Colonic mucosa (tissue), 4 donors: ENCODE results near the gene WDR49. TPM values are rescaled to one million over a fixed set of nuclear protein-coding genes. Genes with fewer than 3 reads are reported as not detected.

Experiments used
- DNase-seq: peaks from one replicate; pipeline ENCODE4 v3.0.0-alpha.2; 2020
- H3K27ac ChIP-seq: fragments of 200-600 bp; one replicate; pipeline ENCODE4 v1.8.0; 2021
- H3K27me3 ChIP-seq: fragments of 200-600 bp; one replicate; pipeline ENCODE4 v1.8.0; 2021
- H3K36me3 ChIP-seq: fragments of 200-600 bp; one replicate; pipeline ENCODE4 v1.8.0; 2021
- H3K4me1 ChIP-seq: fragments of 200-600 bp; one replicate; pipeline ENCODE4 v1.8.0; 2021; ENCODE audit warnings: mild to moderate bottlenecking
- H3K4me3 ChIP-seq: fragments of 200-600 bp; one replicate; pipeline ENCODE4 v1.8.0; 2021
- H3K9ac ChIP-seq, 2 donors: one replicate each; pipeline ENCODE4 v1.7.0; 2013; ENCODE audit warnings: control low read depth in 2 of 2, low read depth in 2 of 2, low read length in 2 of 2
- H3K9me3 ChIP-seq: fragments of 200-600 bp; one replicate; pipeline ENCODE4 v1.8.0; 2021
- CTCF ChIP-seq: fragments of 200-600 bp; IDR thresholded peaks from one replicate; pipeline ENCODE4 v1.8.0; 2022; ENCODE audit warnings: antibody characterized with exemption, mild to moderate bottlenecking
- intact Hi-C: fragments of 100-400 bp; cut with DNase I; formaldehyde crosslinking; loops from one replicate; pipeline ENCODE4 v1.14.1; 2022
- total RNA-seq, 2 donors: library from RNA; stranded (reverse); fragmentation: NEBNext Ultra II Directional in 1 of 2; extraction: Animal tissue kit (Norgen Biotek cat#: 25700) in 1 of 2; gene quantifications; one replicate each; pipeline ENCODE4 v1.2.1, GENCODE V29; 2021
- donor health status: healthy.
- donor health status: DM: no; HTN: no; CAD: no.
- donor health status: DM: no; HTN: no; CAD: no.

Gene WDR49
- total RNA-seq, 2 donors from 2014 or later = 0.98 TPM; not detected in 1

GRCh38 chr3:167451282-167451681 lies 202.5 kb downstream of the WDR49 start:
- Histone ChIP-seq H3K4me1 (no peaks in the 10 kb centered on the region), H3K36me3 (no peaks in the 10 kb centered on the region), H3K27ac (no peak overlapping the region), H3K27me3 (no peaks in the 10 kb centered on the region), H3K9ac (no peak overlapping the region), H3K9me3 (no peaks in the 10 kb centered on the region), H3K4me3 (no peak overlapping the region)
- intact Hi-C loops = no loop called here
- TF ChIP-seq CTCF = no peak
- no peak for DNase-seq

- no peak for DNase-seq
- no peaks in the 10 kb centered on the region for H3K36me3 ChIP-seq
- H3K9me3 ChIP-seq = no peaks in the 10 kb centered on the region
- no peak overlapping the region for H3K9ac ChIP-seq
- intact Hi-C loops = no loop called here
- H3K27me3 ChIP-seq = no peaks in the 10 kb centered on the region
- H3K4me1 ChIP-seq = no peaks in the 10 kb centered on the region
- TF ChIP-seq CTCF = no peak
- no peak overlapping the region for H3K4me3 ChIP-seq
- no peak overlapping the region for H3K27ac ChIP-seq
These were observed 203.1 kb downstream of the WDR49 start for GRCh38 chr3:167450675-167451074.

- intact Hi-C loops = no loop called here
- Histone ChIP-seq H3K4me1 (no peaks in the 10 kb centered on the region), H3K27ac (no peak overlapping the region), H3K9ac (no peak overlapping the region), H3K4me3 (no peak overlapping the region), H3K9me3 (no peaks in the 10 kb centered on the region), H3K36me3 (no peaks in the 10 kb centered on the region), H3K27me3 (no peaks in the 10 kb centered on the region)
- no peak for DNase-seq
- no peak for TF ChIP-seq CTCF
These were observed 203.5 kb downstream of the WDR49 start for GRCh38 chr3:167450195-167450594.

GRCh38 chr3:167445491-167445890 lies 208.3 kb downstream of the WDR49 start:
- H3K9ac ChIP-seq = no peak overlapping the region
- no peak overlapping the region for H3K4me3 ChIP-seq
- intact Hi-C loops = no loop called here
- DNase-seq = no peak
- H3K4me1 ChIP-seq = no peaks in the 10 kb centered on the region
- TF ChIP-seq CTCF = no peak
- no peaks in the 10 kb centered on the region for H3K36me3 ChIP-seq
- H3K27ac ChIP-seq = no peak overlapping the region
- no peaks in the 10 kb centered on the region for H3K9me3 ChIP-seq
- no peaks in the 10 kb centered on the region for H3K27me3 ChIP-seq

GRCh38 chr3:167441256-167441655 lies 212.5 kb downstream of the WDR49 start:
- no peak for DNase-seq
- intact Hi-C loops = no loop called here
- Histone ChIP-seq H3K4me1 (no peaks in the 10 kb centered on the region), H3K27ac (no peak overlapping the region), H3K27me3 (no peaks in the 10 kb centered on the region), H3K4me3 (no peak overlapping the region), H3K36me3 (no peaks in the 10 kb centered on the region), H3K9me3 (no peaks in the 10 kb centered on the region), H3K9ac (no peak overlapping the region)
- TF ChIP-seq CTCF = no peak
